HG02885 (cell line): ENCODE measurements around the gene MAP3K2.

ENCODE experiments used
- ATAC-seq: cut with Tn5 transposase; IDR thresholded peaks from one replicate; pipeline ENCODE4 v1.9.1; 2021; ENCODE audit warnings: mild to moderate bottlenecking; ENCODE audit not compliant: unreplicated experiment, poor library complexity

Gene MAP3K2

DNA sequence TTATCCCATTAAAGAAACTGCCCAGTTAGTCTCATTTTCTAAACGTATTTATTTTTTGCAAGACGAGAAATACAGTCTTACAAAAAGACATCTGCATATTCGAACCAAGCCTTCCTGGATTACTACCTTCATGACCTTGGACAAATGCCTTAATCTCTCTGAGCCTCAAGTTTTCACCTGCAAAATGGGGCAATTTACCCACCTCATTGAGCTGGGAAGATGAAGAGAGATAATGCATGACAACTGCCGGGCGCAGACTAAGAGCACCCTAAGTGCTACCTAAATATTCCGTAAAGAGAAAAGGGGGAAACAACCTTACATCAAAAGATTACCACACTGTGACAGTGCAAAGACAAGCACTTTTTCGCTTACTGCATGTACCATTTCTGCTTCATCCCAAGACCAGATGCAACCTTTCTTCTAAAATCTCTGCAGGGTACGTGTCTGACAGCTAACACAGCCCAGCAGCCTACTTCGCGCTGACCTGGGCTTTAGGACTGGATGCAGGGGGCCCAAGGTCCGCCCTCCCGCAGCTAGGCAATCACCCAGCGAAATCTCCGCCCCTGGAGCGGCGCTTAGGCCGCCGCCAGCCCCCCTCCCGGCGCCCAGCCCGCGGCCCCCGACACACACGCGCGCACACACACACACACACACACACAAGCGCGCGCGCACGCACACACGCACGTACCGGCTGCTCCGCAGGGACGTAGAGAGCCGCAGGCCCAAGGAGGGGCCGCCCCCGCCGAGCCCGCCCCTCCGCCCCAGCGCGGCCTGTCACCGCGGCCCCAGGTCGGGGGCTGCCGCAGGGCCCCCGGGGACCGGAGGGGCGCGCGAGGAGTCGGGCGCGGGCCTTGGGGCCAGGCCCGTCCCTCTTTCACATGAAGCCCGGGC, 766 bp downstream of the MAP3K2 start:
- ATAC-seq: peak; percentile 68

DNA sequence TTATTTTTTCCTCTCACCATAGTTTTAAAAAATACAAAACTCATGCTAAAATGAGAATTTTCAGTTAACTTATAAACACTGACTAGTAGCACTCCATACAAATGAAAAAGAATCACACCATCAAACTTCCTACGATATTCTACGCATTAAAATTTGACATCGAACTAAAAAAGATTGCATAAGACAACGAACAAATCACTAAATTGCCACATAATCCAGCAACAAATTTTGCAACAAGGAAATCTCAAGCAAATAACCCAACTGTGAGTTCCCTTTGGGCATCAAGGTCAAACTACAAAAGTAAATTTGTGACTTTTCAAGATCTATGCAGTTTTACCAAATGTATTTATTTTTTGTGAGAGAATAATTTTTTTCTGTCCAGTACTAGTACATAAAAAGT, 1.5 kb downstream of the MAP3K2 start:
- no peak for ATAC-seq

DNA sequence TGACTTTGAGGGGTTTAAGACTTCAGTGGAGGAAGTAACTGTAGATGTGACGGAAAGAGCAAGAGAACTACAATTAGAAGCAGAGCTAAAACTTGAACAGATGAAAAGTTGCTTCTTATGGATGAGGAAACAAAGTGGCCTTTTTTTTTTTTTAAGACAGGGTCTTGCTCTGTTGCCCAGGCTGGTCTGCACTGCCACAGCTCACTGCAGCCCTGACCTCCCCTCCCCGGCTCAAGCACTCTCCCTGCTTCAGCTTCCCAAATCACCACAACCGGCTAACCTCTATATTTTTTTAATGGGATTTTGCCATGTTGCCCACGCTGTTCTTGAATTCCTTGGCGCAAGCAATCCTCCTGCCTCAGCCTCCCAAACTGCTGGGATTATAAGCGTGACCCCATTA, 3.2 kb downstream of the MAP3K2 start:
- no peak for ATAC-seq

DNA sequence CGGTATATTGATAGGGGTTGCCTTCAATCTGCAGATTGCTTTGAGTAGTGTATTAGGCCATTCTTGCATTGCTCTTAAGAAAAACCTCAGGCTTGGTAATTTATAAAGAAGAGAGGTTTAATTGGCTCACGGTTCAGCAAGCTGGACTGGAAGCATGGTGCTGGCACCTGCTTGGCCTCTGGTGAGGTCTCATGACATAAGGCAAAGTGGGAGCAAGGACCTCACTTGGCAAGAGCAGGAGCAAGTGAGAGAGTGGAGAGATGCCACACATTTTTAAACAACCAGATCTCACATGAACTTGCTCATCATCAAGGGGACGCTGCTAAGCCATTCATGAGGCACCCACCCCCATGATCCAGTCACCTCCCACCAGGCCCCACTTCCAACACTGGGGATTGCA, 4.9 kb downstream of the MAP3K2 start:
- ATAC-seq: no peak

DNA sequence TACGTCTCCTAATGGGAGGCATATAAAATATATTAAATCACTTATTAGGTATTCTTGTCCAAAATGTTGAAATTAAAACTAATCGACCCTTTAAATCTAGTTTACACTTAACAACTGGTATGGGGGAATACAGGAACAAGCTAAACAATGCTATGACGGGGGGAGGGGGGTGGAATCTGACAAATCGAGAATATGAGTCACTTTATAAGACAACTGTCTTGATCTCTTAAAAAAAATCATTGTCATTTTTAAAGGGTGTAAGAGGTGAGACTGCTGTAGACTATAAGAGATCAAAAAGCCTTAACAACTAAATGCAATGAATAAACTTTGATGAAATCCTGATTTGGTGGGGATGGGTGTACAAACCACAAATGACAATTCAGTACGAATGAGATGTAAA, 6.0 kb downstream of the MAP3K2 start:
- ATAC-seq: no peak

DNA sequence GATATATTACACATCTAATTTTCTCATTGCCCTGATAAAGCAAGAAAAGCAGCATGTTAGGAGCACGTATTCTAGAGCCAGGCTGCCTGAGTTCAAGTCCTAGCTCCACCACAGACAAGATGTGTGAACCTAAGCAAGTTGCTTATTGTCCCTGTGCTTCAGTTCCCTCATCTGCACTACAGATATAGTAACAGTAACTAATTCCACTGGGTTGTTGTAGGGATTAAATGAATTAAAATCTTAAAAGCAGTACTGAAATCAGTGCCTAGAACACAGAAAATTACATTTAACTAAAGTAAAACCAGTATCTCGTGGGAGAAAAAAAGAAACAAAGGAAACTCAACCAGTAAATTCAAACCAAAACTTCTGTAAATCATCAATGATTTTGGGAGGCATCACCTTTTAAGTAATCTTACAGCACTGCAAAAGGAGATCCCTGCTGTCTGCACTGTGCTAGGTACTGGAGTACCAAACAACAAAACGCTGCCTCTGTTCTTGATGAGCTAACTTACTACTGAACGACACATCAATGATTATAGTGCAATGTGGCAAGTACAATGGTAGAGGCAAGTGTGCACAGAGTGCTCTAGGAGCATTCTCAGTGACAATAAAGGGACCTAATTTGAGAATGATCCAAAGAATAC, 7.9 kb downstream of the MAP3K2 start:
- ATAC-seq: no peak

DNA sequence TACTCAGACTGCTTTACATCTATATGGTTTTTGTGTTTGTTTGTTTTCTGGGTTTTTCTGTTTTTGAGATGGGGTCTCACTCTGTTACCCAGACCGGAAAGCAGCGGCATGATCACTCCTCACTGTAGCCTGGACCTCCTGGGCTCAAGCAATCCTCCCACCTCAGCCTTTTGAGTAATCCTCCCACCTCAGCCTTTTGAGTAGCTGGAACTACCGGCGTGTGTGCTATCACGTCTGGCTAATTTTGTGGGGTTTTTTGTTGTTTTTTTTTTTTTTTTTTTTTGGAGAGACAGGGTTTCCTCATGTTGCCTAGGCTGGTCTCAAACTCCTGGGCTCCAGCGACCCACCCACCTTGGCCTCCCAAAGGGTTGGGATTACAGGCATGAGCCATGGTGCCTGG, 9.1 kb downstream of the MAP3K2 start:
- no peak for ATAC-seq

DNA sequence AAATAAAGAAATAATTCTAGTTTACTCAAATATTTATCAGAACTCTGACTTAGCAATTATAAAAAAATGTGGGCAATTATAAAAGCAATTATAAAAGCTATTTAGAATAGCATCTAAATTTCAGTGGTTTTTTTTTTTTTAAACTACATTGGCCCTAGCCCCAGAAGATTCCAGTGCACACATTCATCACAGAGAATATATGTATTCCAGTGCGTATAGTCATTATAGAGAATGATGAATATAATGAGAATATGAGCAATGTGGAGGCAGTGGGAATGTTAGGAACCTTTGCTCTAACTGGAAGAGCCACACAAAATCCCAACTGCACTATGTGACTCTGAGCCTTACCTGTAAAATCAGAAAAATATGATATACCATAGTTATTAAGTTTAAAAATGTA, 10.5 kb downstream of the MAP3K2 start:
- no peak for ATAC-seq

GRCh38 chr2:127376257-127376656, 11.5 kb downstream of the MAP3K2 start:
- no peak for ATAC-seq

- ATAC-seq: no peak
Measured at GRCh38 chr2:127373362-127374083, 14.3 kb downstream of the MAP3K2 start.

GRCh38 chr2:127371037-127371436, 16.7 kb downstream of the MAP3K2 start:
- no peak for ATAC-seq

- no peak for ATAC-seq
Measured at GRCh38 chr2:127370010-127370409, 17.8 kb downstream of the MAP3K2 start.

GRCh38 chr2:127365211-127365643, 22.5 kb downstream of the MAP3K2 start:
- no peak for ATAC-seq

DNA sequence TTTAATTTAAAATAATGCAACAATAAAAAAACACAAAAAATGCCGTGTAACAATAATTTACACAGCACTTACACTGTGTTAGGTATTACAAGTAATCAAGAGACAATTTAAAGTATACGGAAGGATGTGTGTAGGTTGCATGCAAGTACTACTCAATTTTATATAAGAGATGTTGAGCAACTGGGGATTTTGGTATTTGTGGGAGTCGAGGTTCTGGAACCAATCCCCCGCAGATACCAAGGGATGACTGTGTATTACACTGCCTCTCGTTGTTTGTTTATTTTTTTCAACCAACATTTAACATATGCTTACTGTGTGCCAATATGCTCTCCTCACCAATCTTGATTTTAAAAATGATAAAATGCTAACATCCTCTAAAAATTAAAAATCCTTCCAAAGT, 24.8 kb downstream of the MAP3K2 start:
- ATAC-seq: no peak

GRCh38 chr2:127361929-127362885, 25.6 kb downstream of the MAP3K2 start:
- no peak for ATAC-seq

GRCh38 chr2:127360242-127360641, 27.5 kb downstream of the MAP3K2 start:
- ATAC-seq: no peak

DNA sequence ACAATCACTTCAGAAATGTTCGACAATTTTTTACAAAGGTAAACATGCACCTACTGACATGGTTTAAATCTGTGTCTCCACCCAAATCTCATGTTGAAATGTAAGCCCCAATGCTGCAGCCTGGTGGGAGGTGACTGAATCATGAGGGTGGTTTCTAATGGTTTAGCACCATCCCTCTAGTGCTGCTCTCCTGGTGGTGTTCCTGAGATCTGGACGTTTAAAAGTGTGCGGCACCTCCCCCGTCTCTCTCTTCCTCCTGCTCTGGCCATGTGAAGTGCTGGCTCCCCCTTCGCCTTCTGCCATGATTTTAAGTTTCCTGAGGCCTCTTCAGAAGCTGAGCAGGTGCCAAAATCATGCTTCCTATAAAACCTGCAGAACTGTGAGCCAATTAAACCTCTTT, 28.3 kb downstream of the MAP3K2 start:
- ATAC-seq: no peak

DNA sequence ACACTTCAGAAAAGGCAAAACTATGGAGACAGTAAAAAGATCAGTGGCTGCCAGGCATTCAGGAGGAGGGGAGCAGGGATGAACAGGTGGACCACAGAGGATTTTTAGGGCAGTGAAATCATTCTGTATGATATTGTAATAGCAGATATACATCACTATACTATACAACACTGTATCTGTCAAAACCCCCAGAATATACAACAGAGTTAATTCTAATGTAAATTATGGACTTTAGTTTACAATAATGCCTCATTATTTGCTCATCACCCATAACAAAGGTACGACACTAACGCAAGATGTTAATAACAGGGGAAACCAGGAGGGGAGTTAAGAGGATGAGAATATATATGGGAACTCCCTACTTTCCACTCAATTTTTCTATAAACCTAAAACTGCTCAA, 28.8 kb downstream of the MAP3K2 start:
- ATAC-seq: no peak

DNA sequence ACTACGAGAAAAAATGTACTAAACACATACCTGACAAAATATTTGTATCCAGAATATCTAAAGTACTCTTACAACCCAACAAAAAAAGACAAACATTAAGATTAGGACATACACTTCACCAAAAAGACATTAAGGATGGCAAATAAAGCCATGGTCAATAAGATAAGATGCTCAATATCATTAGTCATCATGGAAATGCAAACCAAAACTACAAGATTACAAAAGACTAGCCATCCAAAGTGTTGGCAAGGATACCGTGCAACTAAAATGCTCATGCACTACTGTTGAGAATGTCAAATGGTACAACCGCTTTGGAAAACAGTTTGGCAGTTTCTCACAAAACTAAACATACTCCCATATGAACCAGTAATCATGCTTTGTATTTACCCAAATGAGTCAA, 29.7 kb downstream of the MAP3K2 start:
- no peak for ATAC-seq

DNA sequence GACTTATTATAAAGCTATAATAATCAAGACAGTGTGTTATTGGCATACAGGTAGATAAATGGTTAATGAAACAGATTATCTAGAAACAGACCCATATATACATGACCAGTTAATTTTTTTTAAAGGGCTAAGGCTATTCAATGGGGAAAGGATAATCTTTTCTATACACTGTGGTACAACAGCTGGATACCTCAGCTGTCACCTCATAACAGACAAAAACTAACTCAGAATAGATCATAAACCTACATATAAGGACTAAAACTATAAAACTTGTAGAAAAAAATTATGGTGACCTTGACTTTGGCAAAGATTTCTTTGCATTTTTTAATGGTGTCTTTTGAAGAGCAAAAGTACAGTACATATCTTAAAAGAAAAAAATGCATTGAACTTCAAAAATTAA, 30.2 kb downstream of the MAP3K2 start:
- no peak for ATAC-seq
